ENCODE results near the gene PTPN14. TPM values are rescaled to one million over a fixed set of nuclear protein-coding genes. Genes with fewer than 3 reads are reported as not detected.

The PTPN14 gene
- total RNA-seq, 2 donors from 2014 or later: 9.8 to 11.8 TPM

GRCh38 chr1:214367841-214368240, 183.6 kb downstream of the PTPN14 start:
- Histone ChIP-seq H3K27me3 (no peaks in the 10 kb centered on the region), H3K9me3 (no peaks in the 10 kb centered on the region), H3K27ac (no peak overlapping the region), H3K9ac (ENCODE audit: low read depth in 2 of 2, low read length in 2 of 2) (no peak overlapping the region), H3K36me3 (no peaks in the 10 kb centered on the region), H3K4me1 (no peaks in the 10 kb centered on the region), H3K4me3 (no peak overlapping the region)
- intact Hi-C loops (cut with DNase I): no loop called here
- TF ChIP-seq CTCF (IDR thresholded peaks at IDR 0.05): no peak
- DNase-seq: no peak

- intact Hi-C loops (cut with DNase I): no loop called here
- H3K36me3 ChIP-seq: no peaks in the 10 kb centered on the region
- H3K27me3 ChIP-seq: no peaks in the 10 kb centered on the region
- TF ChIP-seq CTCF (IDR thresholded peaks at IDR 0.05): no peak
- no peaks in the 10 kb centered on the region for H3K9me3 ChIP-seq
- no peaks in the 10 kb centered on the region for H3K4me1 ChIP-seq
- H3K4me3 ChIP-seq: no peak overlapping the region
- H3K9ac ChIP-seq (ENCODE audit: low read depth in 2 of 2, low read length in 2 of 2): no peak overlapping the region
- H3K27ac ChIP-seq: no peak overlapping the region
- DNase-seq: no peak
Measured at GRCh38 chr1:214364786-214365295, 186.6 kb downstream of the PTPN14 start.

GRCh38 chr1:214364386-214364785, 187.0 kb downstream of the PTPN14 start:
- Histone ChIP-seq H3K4me3 (no peak overlapping the region), H3K9ac (ENCODE audit: low read depth in 2 of 2, low read length in 2 of 2) (no peak overlapping the region), H3K36me3 (no peaks in the 10 kb centered on the region), H3K9me3 (no peaks in the 10 kb centered on the region), H3K27ac (no peak overlapping the region), H3K27me3 (no peaks in the 10 kb centered on the region), H3K4me1 (no peaks in the 10 kb centered on the region)
- TF ChIP-seq CTCF (IDR thresholded peaks at IDR 0.05): no peak
- no peak for DNase-seq
- intact Hi-C loops (cut with DNase I): no loop called here

- intact Hi-C loops (cut with DNase I): no loop called here
- H3K36me3 ChIP-seq: no peaks in the 10 kb centered on the region
Measured at GRCh38 chr1:214363386-214363785, 188.0 kb downstream of the PTPN14 start.

GRCh38 chr1:214362188-214362882, 189.1 kb downstream of the PTPN14 start:
- no peak overlapping the region for H3K4me3 ChIP-seq
- intact Hi-C loops (cut with DNase I): no loop called here

More at GRCh38 chr1:214363386-214363785, 188.0 kb downstream of the PTPN14 start:
- Histone ChIP-seq H3K9ac (ENCODE audit: low read depth in 2 of 2, low read length in 2 of 2) (no peak overlapping the region), H3K27me3 (no peaks in the 10 kb centered on the region), H3K4me1 (no peaks in the 10 kb centered on the region), H3K4me3 (no peak overlapping the region), H3K27ac (no peak overlapping the region), H3K9me3 (no peaks in the 10 kb centered on the region)
- no peak for TF ChIP-seq CTCF (IDR thresholded peaks at IDR 0.05)
- no peak for DNase-seq

More at GRCh38 chr1:214362188-214362882, 189.1 kb downstream of the PTPN14 start:
- no peak for DNase-seq
- TF ChIP-seq CTCF (IDR thresholded peaks at IDR 0.05): no peak
- Histone ChIP-seq H3K27ac (no peak overlapping the region), H3K4me1 (no peaks in the 10 kb centered on the region), H3K9me3 (no peaks in the 10 kb centered on the region), H3K27me3 (no peaks in the 10 kb centered on the region), H3K36me3 (no peaks in the 10 kb centered on the region), H3K9ac (ENCODE audit: low read depth in 2 of 2, low read length in 2 of 2) (no peak overlapping the region)
